ENCODE measurements around the gene FBXO44. TPM values are rescaled to one million over a fixed set of nuclear protein-coding genes. Genes with fewer than 3 reads are reported as not detected.

FBXO44 gene
- total RNA-seq, 1 experiment from 2014 or later, result 60.9 TPM

GRCh38 chr1:11610629-11611180 is 44.0 kb upstream of the FBXO44 start:
- no TSS peak for BruUV-seq (replicated peaks)
- TF ChIP-seq MAX (IDR thresholded peaks at IDR 0.05) (no peak), RAD21 (IDR thresholded peaks at IDR 0.05; ENCODE audit: low read depth) (no peak), POLR2A (IDR thresholded peaks at IDR 0.05; ENCODE audit: borderline replicate concordance, extremely low read depth, insufficient read depth, insufficient read length) (no peak), ZNF274 (IDR thresholded peaks at IDR 0.05; ENCODE audit: low read depth, low read length) (no peak), ATF3 (IDR thresholded peaks at IDR 0.05) (no peak), JUND (IDR thresholded peaks at IDR 0.05) (no peak), REST (IDR thresholded peaks at IDR 0.05; ENCODE audit: low read depth) (no peak), YY1 (IDR thresholded peaks at IDR 0.05; ENCODE audit: extremely low read depth, insufficient replicate concordance, low read depth, low read length) (no peak), EZH2phosphoT487 (IDR thresholded peaks at IDR 0.05; ENCODE audit: borderline replicate concordance) (no peak), ELF1 (IDR thresholded peaks at IDR 0.05; ENCODE audit: borderline replicate concordance, low read depth) (no peak), SRF (IDR thresholded peaks at IDR 0.05; ENCODE audit: low read depth) (no peak), SIN3A (IDR thresholded peaks at IDR 0.05; ENCODE audit: low read depth) (no peak), ZBTB33 (IDR thresholded peaks at IDR 0.05; ENCODE audit: extremely low read depth, insufficient replicate concordance, low read length) (no peak), TCF7L2 (IDR thresholded peaks at IDR 0.05; ENCODE audit: borderline replicate concordance, extremely low read depth, insufficient read depth, insufficient read length) (no peak), ZFX (IDR thresholded peaks at IDR 0.05) (no peak), EGR1 (IDR thresholded peaks at IDR 0.05; ENCODE audit: low read depth) (no peak), SP1 (IDR thresholded peaks at IDR 0.05; ENCODE audit: low read depth) (no peak)
- CTCF ChIA-PET, result no interaction called here
- ATAC-seq (no peak), DNase-seq (ENCODE audit: low read depth, low spot score) (no peak)
- H3K4me3 ChIP-seq (replicated peaks in 1 of 2; ENCODE audit: low read depth in 1 of 2, low read length in 2 of 2), result no peak overlapping the region
- no peak overlapping the region for H3K27ac ChIP-seq (ENCODE audit: low read depth, low read length)
- no peak overlapping the region for H3K4me2 ChIP-seq (ENCODE audit: low read length)
- no peaks in the 10 kb centered on the region for H3K9me2 ChIP-seq (ENCODE audit: insufficient read depth)
- H3K36me3 ChIP-seq (ENCODE audit: control insufficient read depth in 1 of 2, insufficient read depth in 2 of 2, low read length in 2 of 2), result no peaks in the 10 kb centered on the region
- no peaks in the 10 kb centered on the region for H3K9me3 ChIP-seq (ENCODE audit: control insufficient read depth in 1 of 2, insufficient read depth in 1 of 2, low read depth in 1 of 2, low read length in 2 of 2)
- no peak overlapping the region for H2AFZ ChIP-seq (ENCODE audit: low read depth, low read length, poor library complexity, severe bottlenecking)
- no peaks in the 10 kb centered on the region for H3K27me3 ChIP-seq (ENCODE audit: insufficient read depth, low read length)
- POLR2A ChIA-PET, result no interaction called here
- RAD21 ChIA-PET (ENCODE audit: low non-redundant PET in 1 of 2, low total read pairs in 2 of 2, uncharacterized antibody in 2 of 2, unreplicated experiment in 2 of 2), result no interaction called here
- H3K79me2 ChIP-seq (ENCODE audit: insufficient read depth, low read length), result no peaks in the 10 kb centered on the region
- intact Hi-C loops (cut with micrococcal nuclease), result no loop called here
- H3K4me1 ChIP-seq (ENCODE audit: control insufficient read depth in 1 of 2, insufficient read depth in 2 of 2, low read length in 2 of 2), result no peaks in the 10 kb centered on the region
- H3K9ac ChIP-seq (ENCODE audit: low read length), result no peak overlapping the region
- no peaks in the 10 kb centered on the region for H4K20me1 ChIP-seq (ENCODE audit: insufficient read depth)
